Choroid plexus epithelial cell (primary cell): ENCODE data around the gene KRT4.

Experiments used
- DNase-seq: peaks from one replicate; pipeline ENCODE4 v3.0.0-alpha.2; 2010; ENCODE audit warnings: low read depth
- H3K4me3 ChIP-seq: 2 replicates; pipeline ENCODE4 v1.5.1; 2011; ENCODE audit warnings: low read depth, mild to moderate bottlenecking, control low read depth, low read length, moderate library complexity
- CTCF ChIP-seq: conservative IDR thresholded peaks from 2 replicates; pipeline ENCODE4 v1.5.1; 2011; ENCODE audit warnings: low read depth, mild to moderate bottlenecking, control low read depth, inconsistent platforms, low read length, moderate library complexity

The KRT4 gene

DNA sequence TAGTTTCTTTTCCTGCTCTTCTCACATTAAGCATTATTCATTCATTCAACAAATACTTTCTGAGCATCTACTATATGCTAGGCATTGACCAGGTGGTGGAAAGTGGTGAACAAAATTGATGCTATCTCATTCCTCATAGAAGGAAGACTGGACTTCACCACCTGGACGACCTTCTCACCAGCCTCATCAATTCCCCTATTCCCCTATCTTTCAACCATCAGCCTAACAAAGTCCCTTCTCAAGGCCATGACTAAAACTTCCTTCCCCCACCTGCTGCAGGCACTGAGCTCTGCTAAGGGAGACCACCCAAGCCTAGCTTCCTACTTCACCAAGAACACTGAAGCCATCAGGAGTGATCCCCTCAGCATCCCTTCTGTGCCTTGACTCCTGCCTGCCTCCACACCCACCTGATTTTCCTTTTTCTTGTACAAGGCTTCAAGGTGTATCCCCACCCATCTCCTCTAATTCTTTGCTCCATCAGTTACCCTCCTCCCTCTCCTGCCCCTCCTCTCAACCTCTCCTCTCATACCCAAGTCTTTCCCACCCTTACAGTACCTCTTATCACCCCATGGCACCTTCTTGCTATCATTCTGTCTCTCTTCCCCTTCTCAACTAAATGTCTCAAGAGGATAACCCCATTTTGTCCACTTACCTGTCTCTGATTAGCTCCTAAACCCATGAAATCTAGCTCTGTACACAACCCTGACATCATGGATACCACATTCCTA lies 56.3 kb downstream of the KRT4 start:
- no peak overlapping the region for H3K4me3 ChIP-seq
- no peak for TF ChIP-seq CTCF
- DNase-seq, result no peak
